HEK293T (cell line): ENCODE measurements around the gene EPS8L2.

Source experiments
- ARNT ChIP-seq: fragments of 450-650 bp; IDR thresholded peaks from 2 replicates; pipeline ENCODE4 v1.6.1; 2017; ENCODE audit warnings: mild to moderate bottlenecking
- BHLHE40 ChIP-seq: fragments of 450-650 bp; IDR thresholded peaks from 2 replicates; pipeline ENCODE4 v1.6.1; 2016; ENCODE audit warnings: mild to moderate bottlenecking, moderate library complexity, borderline replicate concordance
- CTBP1 ChIP-seq: fragments of 450-650 bp; IDR thresholded peaks from 2 replicates; pipeline ENCODE4 v1.6.1; 2016; ENCODE audit warnings: borderline replicate concordance
- ELF4 ChIP-seq: fragments of 450-650 bp; IDR thresholded peaks from 2 replicates; pipeline ENCODE4 v1.6.1; 2017; ENCODE audit warnings: antibody characterized with exemption
- FOXA1 ChIP-seq: fragments of 450-650 bp; IDR thresholded peaks from 2 replicates; pipeline ENCODE4 v1.6.1; 2016; ENCODE audit warnings: mild to moderate bottlenecking
- FOXK2 ChIP-seq: fragments of 450-650 bp; IDR thresholded peaks from 2 replicates; pipeline ENCODE4 v1.6.1; 2016; ENCODE audit warnings: mild to moderate bottlenecking
- FOXM1 ChIP-seq: fragments of 450-650 bp; IDR thresholded peaks from 2 replicates; pipeline ENCODE4 v1.6.1; 2017; ENCODE audit warnings: mild to moderate bottlenecking, borderline replicate concordance
- HDGF ChIP-seq: fragments of 450-650 bp; IDR thresholded peaks from 2 replicates; pipeline ENCODE4 v1.6.1; 2017; ENCODE audit warnings: antibody characterized with exemption, borderline replicate concordance
- L3MBTL2 ChIP-seq: fragments of 450-650 bp; conservative IDR thresholded peaks from 2 replicates; pipeline ENCODE4 v1.6.1; 2016; ENCODE audit warnings: mild to moderate bottlenecking
- LEF1 ChIP-seq: fragments of 450-650 bp; IDR thresholded peaks from 2 replicates; pipeline ENCODE4 v1.6.1; 2017; ENCODE audit warnings: mild to moderate bottlenecking, borderline replicate concordance
- PKNOX1 ChIP-seq: fragments of 450-650 bp; IDR thresholded peaks from 2 replicates; pipeline ENCODE4 v1.6.1; 2016
- SP1 ChIP-seq: fragments of 450-650 bp; IDR thresholded peaks from 2 replicates; pipeline ENCODE4 v1.6.1; 2017
- SUZ12 ChIP-seq: fragments of 450-650 bp; IDR thresholded peaks from 2 replicates; pipeline ENCODE4 v1.6.1; 2016; ENCODE audit warnings: mild to moderate bottlenecking
- TARDBP ChIP-seq: fragments of 450-650 bp; IDR thresholded peaks from 2 replicates; pipeline ENCODE4 v1.6.1; 2016

GRCh38 chr11:695538-696248, 10.3 kb upstream of the EPS8L2 start, which contains the start of gene TMEM80:
- no peak for TF ChIP-seq SP1
- no peak for TF ChIP-seq LEF1
- no peak for TF ChIP-seq ELF4
- no peak for TF ChIP-seq SUZ12
- no peak for TF ChIP-seq HDGF
- no peak for TF ChIP-seq FOXM1
- no peak for TF ChIP-seq PKNOX1
- no peak for TF ChIP-seq FOXA1
- TF ChIP-seq CTBP1: no peak
- TF ChIP-seq FOXK2: no peak
- no peak for TF ChIP-seq BHLHE40
- no peak for TF ChIP-seq TARDBP
- TF ChIP-seq L3MBTL2: no peak
- no peak for TF ChIP-seq ARNT
